Skeletal muscle satellite cell (primary cell): Measurements from ENCODE around the gene ZMAT2.
"Not testable (repeated sequence)": the region's sequence is repeated elsewhere in the genome, so short reads cannot be mapped to it uniquely, and the experiment has no call there.

Source experiments
- H3K27me3 ChIP-seq: 2 replicates; pipeline ENCODE4 v1.7.0; 2013; ENCODE audit warnings: low read length; ENCODE audit not compliant: control insufficient read depth, insufficient read depth
- H3K36me3 ChIP-seq: 2 replicates; pipeline ENCODE4 v1.7.0; 2013; ENCODE audit warnings: mild to moderate bottlenecking, control low read depth, low read length; ENCODE audit not compliant: insufficient read depth
- H3K4me1 ChIP-seq: 2 replicates; pipeline ENCODE4 v1.7.0; 2013; ENCODE audit warnings: low read length; ENCODE audit not compliant: control insufficient read depth, insufficient read depth
- H3K4me2 ChIP-seq: 2 replicates; pipeline ENCODE4 v1.7.0; 2013; ENCODE audit warnings: mild to moderate bottlenecking, low read length
- H3K4me3 ChIP-seq: 2 replicates; pipeline ENCODE4 v1.7.0; 2013; ENCODE audit warnings: low read length
- H3K9ac ChIP-seq: 2 replicates; pipeline ENCODE4 v1.7.0; 2013; ENCODE audit warnings: mild to moderate bottlenecking, low read depth, low read length, moderate library complexity
- H3K9me3 ChIP-seq: replicated peaks from 2 replicates; pipeline ENCODE4 v1.7.0; 2013; ENCODE audit warnings: mild to moderate bottlenecking, control low read depth, low read length

The ZMAT2 gene

DNA sequence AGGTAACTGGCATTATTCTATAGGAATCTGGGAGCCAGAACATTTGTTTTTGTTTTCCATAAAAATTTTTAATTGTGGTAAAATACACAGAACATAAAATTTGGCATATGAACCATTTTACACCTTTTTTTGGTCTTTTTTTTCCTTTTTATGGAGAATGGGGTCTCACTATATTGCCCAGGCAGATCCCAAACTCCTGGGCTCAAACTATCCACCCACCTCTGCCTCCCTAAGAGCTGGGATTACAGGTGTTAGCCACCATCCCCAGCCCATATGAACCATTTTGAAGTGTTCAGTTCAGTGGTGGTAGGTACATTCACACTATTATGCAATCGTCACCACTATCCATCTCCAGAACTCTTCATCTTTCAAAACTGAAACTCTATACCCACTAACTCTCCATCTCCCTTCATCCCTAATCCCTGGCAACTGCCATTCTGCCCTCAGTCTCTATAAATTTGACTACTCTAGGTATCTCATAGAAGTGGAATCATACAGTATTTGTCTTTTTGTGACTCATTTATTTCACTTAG is 13.4 kb downstream of the ZMAT2 start:
- Histone ChIP-seq H3K4me1 (peaks cover 11% of the 10 kb centered on the region), H3K9me3 (no peaks in the 10 kb centered on the region), H3K4me2 (no peak overlapping the region), H3K27me3 (no peaks in the 10 kb centered on the region), H3K36me3 (no peaks in the 10 kb centered on the region), H3K4me3 (no peak overlapping the region), H3K9ac (no peak overlapping the region)

DNA sequence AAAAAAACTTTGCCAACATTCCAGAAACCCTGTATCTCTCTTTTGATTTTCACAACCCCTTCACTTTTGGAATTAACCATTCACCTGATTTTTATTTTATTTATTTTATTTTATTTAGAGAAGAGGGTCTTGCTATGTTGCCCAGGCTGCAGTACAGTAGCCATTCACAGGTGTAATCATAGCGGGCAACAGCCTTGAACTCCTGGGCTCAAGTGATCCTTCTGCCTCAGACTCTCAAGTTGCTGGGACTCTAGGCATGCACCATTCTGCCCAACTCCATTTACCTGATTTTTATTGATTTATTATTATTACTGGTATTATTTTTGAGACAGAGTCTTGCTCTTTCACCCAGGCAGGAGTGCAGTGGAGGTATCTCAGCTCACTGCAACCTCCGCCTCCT is 16.0 kb downstream of the ZMAT2 start:
- not testable (repeated sequence) for H3K4me3 ChIP-seq, H3K9me3 ChIP-seq, H3K36me3 ChIP-seq, H3K9ac ChIP-seq, H3K4me2 ChIP-seq, H3K27me3 ChIP-seq, H3K4me1 ChIP-seq

- Histone ChIP-seq H3K4me3 (peak overlapping the region; percentile 43), H3K36me3 (no peaks in the 10 kb centered on the region), H3K9me3 (no peaks in the 10 kb centered on the region), H3K4me2 (peak overlapping the region; percentile 67), H3K9ac (no peak overlapping the region), H3K27me3 (no peaks in the 10 kb centered on the region), H3K4me1 (peaks cover 5% of the 10 kb centered on the region)
Observed at GRCh38 chr5:140718266-140718592, 18.0 kb downstream of the ZMAT2 start.

DNA sequence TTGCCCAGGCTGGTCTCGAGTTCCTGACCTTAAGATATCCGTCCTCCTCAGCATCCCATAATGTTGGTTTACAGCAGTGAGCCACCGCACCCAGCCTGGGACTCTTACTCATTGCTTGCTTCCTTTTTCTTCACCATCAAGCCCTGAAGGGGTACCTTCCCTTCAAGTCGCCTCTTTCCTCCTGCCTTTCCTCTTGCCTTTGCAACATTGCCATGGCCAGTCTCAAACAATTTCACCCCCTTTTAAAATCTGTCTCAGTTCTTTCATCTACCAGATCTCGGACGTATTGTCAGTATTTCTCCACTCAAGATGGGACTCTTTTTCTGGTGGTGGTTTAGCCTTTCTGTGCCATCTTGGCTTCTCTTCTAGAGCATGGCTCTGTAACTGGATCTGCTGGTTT is 20.5 kb downstream of the ZMAT2 start:
- H3K36me3 ChIP-seq, H3K4me2 ChIP-seq, H3K27me3 ChIP-seq, H3K9ac ChIP-seq, H3K9me3 ChIP-seq, H3K4me1 ChIP-seq, H3K4me3 ChIP-seq: not testable (repeated sequence)

GRCh38 chr5:140721395-140721794 is 21.1 kb downstream of the ZMAT2 start:
- not testable (repeated sequence) for H3K36me3 ChIP-seq, H3K9ac ChIP-seq, H3K4me1 ChIP-seq, H3K9me3 ChIP-seq, H3K4me2 ChIP-seq, H3K27me3 ChIP-seq, H3K4me3 ChIP-seq

GRCh38 chr5:140725799-140726471 is 25.7 kb downstream of the ZMAT2 start:
- Histone ChIP-seq H3K9ac (no peak overlapping the region), H3K27me3 (peaks cover 5% of the 10 kb centered on the region), H3K4me2 (peak overlapping the region; percentile 82), H3K36me3 (no peaks in the 10 kb centered on the region), H3K4me1 (no peaks in the 10 kb centered on the region), H3K9me3 (no peaks in the 10 kb centered on the region), H3K4me3 (peak overlapping the region; percentile 72)

- no peaks in the 10 kb centered on the region for H3K36me3 ChIP-seq
- no peaks in the 10 kb centered on the region for H3K4me1 ChIP-seq
- H3K4me2 ChIP-seq = no peak overlapping the region
- H3K9me3 ChIP-seq = no peaks in the 10 kb centered on the region
- H3K4me3 ChIP-seq = no peak overlapping the region
- peaks cover 21% of the 10 kb centered on the region for H3K27me3 ChIP-seq
- H3K9ac ChIP-seq = no peak overlapping the region
Observed at GRCh38 chr5:140733098-140733497, 32.9 kb downstream of the ZMAT2 start.

GRCh38 chr5:140734354-140734753 is 34.1 kb downstream of the ZMAT2 start:
- no peaks in the 10 kb centered on the region for H3K4me1 ChIP-seq
- no peak overlapping the region for H3K4me3 ChIP-seq
- H3K4me2 ChIP-seq = no peak overlapping the region
- H3K9ac ChIP-seq = no peak overlapping the region
- peaks cover 21% of the 10 kb centered on the region for H3K27me3 ChIP-seq
- no peaks in the 10 kb centered on the region for H3K36me3 ChIP-seq
- H3K9me3 ChIP-seq = no peaks in the 10 kb centered on the region

DNA sequence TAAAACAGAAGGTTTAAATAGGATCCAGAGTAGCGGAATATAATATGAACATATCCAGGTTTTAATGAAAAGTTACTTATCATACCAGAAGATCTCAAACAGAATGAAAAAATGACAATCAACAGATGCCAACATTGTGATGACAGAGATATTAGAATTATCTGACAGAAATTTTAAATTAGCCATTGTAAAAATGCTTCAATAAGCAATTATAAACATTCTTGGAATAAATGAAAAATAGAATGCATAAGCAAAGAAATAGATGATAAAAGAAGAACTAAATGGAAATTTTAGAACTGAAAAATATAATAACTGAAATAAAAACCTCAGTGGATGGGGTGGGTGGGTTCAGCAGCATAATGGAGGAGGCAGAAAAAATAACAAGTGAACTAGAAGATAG is 37.2 kb downstream of the ZMAT2 start:
- Histone ChIP-seq H3K4me2 (no peak overlapping the region), H3K27me3 (peaks cover 16% of the 10 kb centered on the region), H3K4me1 (no peaks in the 10 kb centered on the region), H3K9ac (no peak overlapping the region), H3K9me3 (no peaks in the 10 kb centered on the region), H3K36me3 (no peaks in the 10 kb centered on the region), H3K4me3 (no peak overlapping the region)

DNA sequence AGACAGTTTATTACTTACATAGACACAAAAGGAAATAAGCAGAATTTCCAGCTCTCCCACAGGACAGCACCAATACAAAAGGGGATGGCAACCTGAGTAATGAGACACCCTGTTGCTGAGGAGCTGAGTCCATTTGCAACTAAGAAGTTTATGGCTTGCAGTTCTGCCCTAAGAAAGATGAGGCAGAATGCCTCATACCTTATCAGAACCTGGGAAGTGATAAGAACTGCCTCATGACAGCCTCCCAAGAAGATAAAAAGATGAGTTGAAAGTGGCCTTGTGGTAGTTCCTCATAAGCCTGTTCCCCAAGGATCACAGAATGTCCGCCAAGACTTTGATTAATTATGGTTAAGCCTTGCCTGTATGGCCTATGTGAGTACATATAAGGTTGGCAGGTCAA is 41.7 kb downstream of the ZMAT2 start:
- Histone ChIP-seq H3K9me3 (no peaks in the 10 kb centered on the region), H3K27me3 (peaks cover 1% of the 10 kb centered on the region), H3K4me1 (no peaks in the 10 kb centered on the region), H3K4me2 (no peak overlapping the region), H3K4me3 (no peak overlapping the region), H3K36me3 (no peaks in the 10 kb centered on the region), H3K9ac (no peak overlapping the region)

- H3K4me3 ChIP-seq = no peak overlapping the region
- H3K36me3 ChIP-seq = no peaks in the 10 kb centered on the region
- no peaks in the 10 kb centered on the region for H3K27me3 ChIP-seq
- no peak overlapping the region for H3K4me2 ChIP-seq
- H3K9me3 ChIP-seq = no peaks in the 10 kb centered on the region
- no peaks in the 10 kb centered on the region for H3K4me1 ChIP-seq
- no peak overlapping the region for H3K9ac ChIP-seq
Observed at GRCh38 chr5:140753561-140753960, 53.3 kb downstream of the ZMAT2 start.
